Mesenchymal stem cell (in vitro differentiated cells and primary cell): Measurements from ENCODE around the gene FRMD4A.
A peak's percentile ranks its signal among the peaks of the same experiment; 100 is the strongest.
"Not testable (repeated sequence)": the region's sequence is repeated elsewhere in the genome, so short reads cannot be mapped to it uniquely, and the experiment has no call there.

Experiments used
- DNase-seq: peaks from one replicate; pipeline ENCODE4 v3.0.0-alpha.2; 2013
- H2AFZ ChIP-seq: one replicate; pipeline ENCODE4 v1.6.1; 2013; ENCODE audit warnings: low read depth, mild to moderate bottlenecking, control low read depth, inconsistent platforms, low read length, moderate library complexity
- H2AK5ac ChIP-seq: 2 replicates; pipeline ENCODE4 v1.6.1; 2013; ENCODE audit warnings: low read length, moderate library complexity, mild to moderate bottlenecking, inconsistent platforms; ENCODE audit not compliant: severe bottlenecking
- H2BK120ac ChIP-seq: one replicate; pipeline ENCODE4 v1.6.1; 2013; ENCODE audit warnings: low read depth, mild to moderate bottlenecking, inconsistent platforms, low read length, moderate library complexity
- H2BK12ac ChIP-seq, 2 experiments: one replicate each; pipeline ENCODE4 v1.6.1; 2013; ENCODE audit warnings: inconsistent platforms in 2 of 2, low read length in 2 of 2, mild to moderate bottlenecking in 2 of 2, moderate library complexity in 2 of 2, control low read depth in 1 of 2
- H2BK15ac ChIP-seq: one replicate; pipeline ENCODE4 v1.6.1; 2013; ENCODE audit warnings: mild to moderate bottlenecking, low read depth, inconsistent platforms; ENCODE audit not compliant: poor library complexity, severe bottlenecking
- H2BK5ac ChIP-seq: 2 replicates; pipeline ENCODE4 v1.6.1; 2013; ENCODE audit warnings: low read depth, mild to moderate bottlenecking, low read length, control low read depth, inconsistent platforms; ENCODE audit not compliant: poor library complexity, severe bottlenecking
- H3K14ac ChIP-seq, 2 experiments: one replicate each; pipeline ENCODE4 v1.6.1; 2013; ENCODE audit warnings: inconsistent platforms in 2 of 2, low read length in 2 of 2, control low read depth in 1 of 2, mild to moderate bottlenecking in 1 of 2, moderate library complexity in 1 of 2
- H3K18ac ChIP-seq, 2 experiments: one replicate each; pipeline ENCODE4 v1.6.1; 2013; ENCODE audit warnings: inconsistent platforms in 2 of 2, low read length in 2 of 2, control low read depth in 1 of 2, low read depth in 1 of 2, mild to moderate bottlenecking in 1 of 2
- H3K23ac ChIP-seq, 2 experiments: one replicate each; pipeline ENCODE4 v1.6.1; 2013; ENCODE audit warnings: inconsistent platforms in 2 of 2, low read length in 2 of 2, mild to moderate bottlenecking in 2 of 2, moderate library complexity in 2 of 2, control low read depth in 1 of 2
- H3K27ac ChIP-seq: 2 replicates; pipeline ENCODE4 v1.5.1; 2013; ENCODE audit warnings: mild to moderate bottlenecking, moderate library complexity, low read length, control low read depth, inconsistent platforms; ENCODE audit not compliant: poor library complexity, severe bottlenecking
- H3K27me3 ChIP-seq, 2 experiments: 2 replicates each; pipeline versions ENCODE4 v1.6.1 to v1.7.0; 2013; ENCODE audit warnings: low read length in 2 of 2, mild to moderate bottlenecking in 2 of 2, moderate library complexity in 2 of 2, control low read depth in 1 of 2, inconsistent platforms in 1 of 2; ENCODE audit not compliant: control insufficient read depth in 1 of 2, insufficient read depth in 1 of 2
- H3K36me3 ChIP-seq, 2 experiments: 2 replicates each; pipeline versions ENCODE4 v1.6.1 to v1.7.0; 2013; ENCODE audit warnings: low read length in 2 of 2, control low read depth in 1 of 2, inconsistent platforms in 1 of 2, low read depth in 1 of 2, mild to moderate bottlenecking in 1 of 2; ENCODE audit not compliant: insufficient read depth in 2 of 2, control insufficient read depth in 1 of 2
- H3K4ac ChIP-seq, 2 experiments: one replicate each; pipeline ENCODE4 v1.6.1; 2013; ENCODE audit warnings: inconsistent platforms in 2 of 2, low read length in 2 of 2, mild to moderate bottlenecking in 2 of 2, moderate library complexity in 2 of 2, control low read depth in 1 of 2, low read depth in 1 of 2
- H3K4me1 ChIP-seq: 2 replicates; pipeline ENCODE4 v1.6.1; 2013; ENCODE audit warnings: low read depth, low read length, control low read depth; ENCODE audit not compliant: control insufficient read depth, insufficient read depth
- H3K4me2 ChIP-seq: 2 replicates; pipeline ENCODE4 v1.6.1; 2013; ENCODE audit warnings: low read length, mild to moderate bottlenecking, inconsistent platforms; ENCODE audit not compliant: poor library complexity, severe bottlenecking
- H3K4me3 ChIP-seq, 2 experiments: 2 replicates each; pipeline versions ENCODE4 v1.5.1 to v1.7.0; 2013; ENCODE audit warnings: low read length in 2 of 2, mild to moderate bottlenecking in 2 of 2, control low read depth in 1 of 2, low read depth in 1 of 2; ENCODE audit not compliant: insufficient read depth in 1 of 2
- H3K79me1 ChIP-seq: replicated peaks from 2 replicates; pipeline ENCODE4 v1.6.1; 2013; ENCODE audit warnings: mild to moderate bottlenecking, control low read depth, low read length, inconsistent platforms; ENCODE audit not compliant: poor library complexity, severe bottlenecking
- H3K9ac ChIP-seq: 2 replicates; pipeline ENCODE4 v1.7.0; 2013; ENCODE audit warnings: mild to moderate bottlenecking, low read length, moderate library complexity
- H3K9me3 ChIP-seq: 2 replicates; pipeline ENCODE4 v1.7.0; 2013; ENCODE audit warnings: mild to moderate bottlenecking, low read length; ENCODE audit not compliant: control insufficient read depth
- H4K8ac ChIP-seq: one replicate; pipeline ENCODE4 v1.6.1; 2013; ENCODE audit warnings: inconsistent platforms, mild to moderate bottlenecking, low read length, moderate library complexity
- H4K91ac ChIP-seq: one replicate; pipeline ENCODE4 v1.6.1; 2013; ENCODE audit warnings: mild to moderate bottlenecking, low read length, inconsistent platforms
- WGBS: methylation state at CpG from one replicate; pipeline ENCODE4 v1.1.7; 2013; ENCODE audit warnings: mixed read lengths; 5-methylcytosine and 5-hydroxymethylcytosine counted together

Gene FRMD4A

GRCh38 chr10:13904064-13904463 lies 426.7 kb downstream of the FRMD4A start:
- H2BK15ac ChIP-seq: no peak overlapping the region
- WGBS: 62% methylated on average over 16 of the region's 16 CpGs
- H3K4me2 ChIP-seq: no peak overlapping the region
- no peaks in the 10 kb centered on the region for H3K36me3 ChIP-seq
- H4K91ac ChIP-seq: no peak overlapping the region
- H3K4me3 ChIP-seq: no peak overlapping the region
- peak overlapping the region; percentile 54 to 55 for H3K18ac ChIP-seq
- H3K23ac ChIP-seq: no peak overlapping the region
- H3K4ac ChIP-seq: no peak overlapping the region
- H3K27ac ChIP-seq: no peak overlapping the region
- H4K8ac ChIP-seq: peak overlapping the region; percentile 72
- H3K9me3 ChIP-seq: no peaks in the 10 kb centered on the region
- H3K14ac ChIP-seq: peak overlapping the region in 1 of 2 experiments; percentile 12
- H2BK5ac ChIP-seq: no peak overlapping the region
- H2AK5ac ChIP-seq: no peak overlapping the region
- no peaks in the 10 kb centered on the region for H3K27me3 ChIP-seq
- H3K9ac ChIP-seq: no peak overlapping the region
- H3K79me1 ChIP-seq: peaks cover 2% of the 10 kb centered on the region
- peaks cover 1% of the 10 kb centered on the region for H3K4me1 ChIP-seq
- peak overlapping the region in 1 of 2 experiments; percentile 82 for H2BK12ac ChIP-seq
- no peak overlapping the region for H2AFZ ChIP-seq
- no peak for DNase-seq
- H2BK120ac ChIP-seq: no peak overlapping the region

GRCh38 chr10:13902868-13903587 lies 427.7 kb downstream of the FRMD4A start:
- Histone ChIP-seq H3K18ac (no peak overlapping the region), H3K4me2 (no peak overlapping the region), H4K91ac (no peak overlapping the region), H3K4me1 (peaks cover 1% of the 10 kb centered on the region), H2BK15ac (no peak overlapping the region), H2AK5ac (no peak overlapping the region), H3K4ac (no peak overlapping the region), H2BK5ac (no peak overlapping the region), H3K36me3 (no peaks in the 10 kb centered on the region), H2BK12ac (no peak overlapping the region), H2AFZ (no peak overlapping the region), H3K27me3 (no peaks in the 10 kb centered on the region), H3K14ac (no peak overlapping the region), H3K9me3 (no peaks in the 10 kb centered on the region), H3K9ac (no peak overlapping the region), H3K4me3 (no peak overlapping the region), H3K27ac (no peak overlapping the region), H4K8ac (no peak overlapping the region), H3K79me1 (peaks cover 2% of the 10 kb centered on the region), H2BK120ac (no peak overlapping the region), H3K23ac (no peak overlapping the region)
- WGBS: 89% methylated on average over 6 of the region's 6 CpGs
- DNase-seq: no peak

GRCh38 chr10:13899941-13900340 lies 430.8 kb downstream of the FRMD4A start:
- Histone ChIP-seq H3K4ac (no peak overlapping the region), H3K79me1 (peaks cover 2% of the 10 kb centered on the region), H3K4me3 (no peak overlapping the region), H3K4me1 (peaks cover 1% of the 10 kb centered on the region), H4K8ac (no peak overlapping the region), H3K14ac (no peak overlapping the region), H4K91ac (no peak overlapping the region), H3K27ac (no peak overlapping the region), H3K18ac (no peak overlapping the region), H3K27me3 (no peaks in the 10 kb centered on the region), H2AFZ (no peak overlapping the region), H3K4me2 (no peak overlapping the region), H3K23ac (no peak overlapping the region), H3K36me3 (no peaks in the 10 kb centered on the region), H2BK120ac (no peak overlapping the region), H2AK5ac (no peak overlapping the region), H2BK12ac (no peak overlapping the region), H3K9ac (no peak overlapping the region), H2BK5ac (no peak overlapping the region), H2BK15ac (no peak overlapping the region), H3K9me3 (no peaks in the 10 kb centered on the region)
- DNase-seq: no peak
- WGBS: no CpG with 5 or more reads among the region's 3 CpGs

GRCh38 chr10:13896146-13896545 lies 434.6 kb downstream of the FRMD4A start:
- not testable (repeated sequence) for H2BK15ac ChIP-seq, H3K9me3 ChIP-seq, H3K4ac ChIP-seq, H3K18ac ChIP-seq, H4K8ac ChIP-seq, H4K91ac ChIP-seq, H2AK5ac ChIP-seq, H3K79me1 ChIP-seq, H3K9ac ChIP-seq, H3K23ac ChIP-seq, H2BK5ac ChIP-seq, H3K27me3 ChIP-seq, H3K27ac ChIP-seq, H3K4me1 ChIP-seq, H2BK120ac ChIP-seq, H2BK12ac ChIP-seq, H3K14ac ChIP-seq, DNase-seq, H3K4me3 ChIP-seq, H3K4me2 ChIP-seq, H3K36me3 ChIP-seq, H2AFZ ChIP-seq
- WGBS: 100% methylated on average over 1 of the region's 1 CpG
